GM18508 (cell line): ENCODE data around the gene CYB5RL.

ENCODE experiments used
- ATAC-seq: cut with Tn5 transposase; IDR thresholded peaks from one replicate; pipeline ENCODE4 v1.9.1; 2021; ENCODE audit warnings: moderate number of reproducible peaks; ENCODE audit not compliant: insufficient read depth, unreplicated experiment

Gene CYB5RL

DNA sequence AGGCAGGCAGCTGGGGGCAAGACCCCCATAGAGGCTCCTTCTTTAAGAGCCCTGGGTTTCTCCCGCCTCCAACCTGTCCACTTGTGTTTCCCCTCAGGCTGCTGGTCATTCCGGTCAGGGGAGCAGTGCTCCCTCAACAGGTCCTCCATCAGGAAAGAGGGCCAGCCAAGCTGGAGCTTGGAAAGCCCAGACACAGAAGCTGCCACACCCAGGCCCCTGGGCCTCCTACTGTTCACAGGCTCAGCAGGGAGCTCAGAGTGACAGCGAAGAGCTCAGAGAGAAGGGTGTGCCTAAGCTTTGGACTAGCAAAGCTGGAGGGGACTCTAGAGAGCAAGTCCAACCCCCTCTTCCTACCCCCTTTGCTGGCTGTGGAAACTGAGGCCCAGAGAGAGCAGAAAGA lies 36.8 kb downstream of the CYB5RL start:
- no peak for ATAC-seq

DNA sequence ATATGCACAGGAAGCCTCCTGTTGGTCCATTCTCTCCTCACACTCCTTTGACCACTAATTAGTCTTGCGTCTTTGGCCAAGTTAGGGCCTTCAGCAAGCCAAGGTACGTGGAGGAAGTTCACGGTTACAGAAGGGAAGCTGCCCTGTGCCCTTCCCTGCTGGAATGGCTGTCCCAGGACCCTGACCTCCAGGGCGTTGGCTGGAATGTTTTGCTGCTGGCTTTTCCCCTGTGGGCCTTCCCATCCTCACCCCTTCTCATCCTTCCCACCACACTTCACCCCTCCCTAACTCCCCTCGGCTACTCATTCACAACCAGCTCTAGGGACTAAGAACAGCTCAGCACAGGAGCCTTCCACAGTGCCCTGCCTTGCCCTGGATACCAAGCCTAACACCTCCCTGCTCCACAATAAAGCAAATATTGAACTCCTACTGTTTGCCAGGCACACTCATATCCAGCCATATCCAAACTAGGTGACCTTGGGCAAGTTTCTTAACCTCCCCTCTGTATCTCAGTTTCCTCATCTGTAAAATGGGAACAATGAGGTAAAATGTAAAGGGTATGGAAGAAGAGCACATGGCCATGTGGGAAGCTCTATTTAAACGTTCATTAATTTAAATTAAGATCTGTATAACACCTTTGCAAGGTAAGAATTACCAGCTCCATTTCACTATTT lies 38.2 kb downstream of the CYB5RL start:
- ATAC-seq, result no peak

DNA sequence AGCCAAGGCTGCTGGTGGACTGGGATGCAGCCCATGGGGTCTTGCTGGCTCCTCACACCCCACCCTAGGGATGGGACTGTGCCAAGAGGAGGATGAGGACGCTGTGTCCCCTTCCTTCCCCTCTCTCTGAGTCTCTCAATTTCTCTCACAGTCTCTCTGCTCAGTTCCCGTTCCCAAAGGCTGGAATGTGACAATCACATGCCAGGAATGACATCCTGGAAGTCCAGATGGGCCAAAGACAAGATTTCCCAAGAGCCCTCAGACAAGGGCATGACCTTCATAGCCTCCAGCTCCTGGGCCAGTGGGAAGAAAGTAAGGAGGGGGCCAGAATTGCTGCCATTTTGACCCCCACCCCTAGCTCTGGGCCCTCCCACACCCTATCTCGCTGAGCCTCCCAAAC lies 39.5 kb downstream of the CYB5RL start:
- ATAC-seq, result no peak

DNA sequence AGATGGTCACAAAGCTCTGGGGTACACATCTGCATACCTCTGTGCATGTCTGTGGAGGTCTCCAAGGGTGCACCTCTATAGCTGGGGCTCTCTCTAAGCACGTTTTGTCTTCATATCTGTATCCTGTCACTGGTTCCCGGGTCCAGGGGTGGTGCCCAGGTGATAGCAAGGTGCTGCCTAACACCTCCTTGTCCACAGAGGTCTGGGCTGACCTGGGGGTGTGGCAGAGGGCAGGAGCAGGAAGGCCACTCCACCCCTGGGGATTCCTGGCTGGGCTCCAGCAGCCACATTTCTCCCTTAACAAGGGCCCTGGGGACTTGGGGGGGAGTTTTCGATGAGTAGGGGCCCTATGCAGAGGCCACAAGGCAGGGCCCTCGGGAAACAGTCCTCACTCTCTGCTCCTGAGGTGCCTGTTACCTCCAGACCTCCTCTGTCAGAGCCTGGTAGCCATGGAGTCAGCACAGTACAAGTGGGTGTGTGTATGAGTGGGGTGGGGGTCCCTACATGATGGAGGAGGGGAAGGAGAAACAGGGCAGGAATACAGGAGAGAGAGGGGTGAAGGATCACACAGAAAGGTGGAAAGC lies 40.0 kb downstream of the CYB5RL start:
- no peak for ATAC-seq

DNA sequence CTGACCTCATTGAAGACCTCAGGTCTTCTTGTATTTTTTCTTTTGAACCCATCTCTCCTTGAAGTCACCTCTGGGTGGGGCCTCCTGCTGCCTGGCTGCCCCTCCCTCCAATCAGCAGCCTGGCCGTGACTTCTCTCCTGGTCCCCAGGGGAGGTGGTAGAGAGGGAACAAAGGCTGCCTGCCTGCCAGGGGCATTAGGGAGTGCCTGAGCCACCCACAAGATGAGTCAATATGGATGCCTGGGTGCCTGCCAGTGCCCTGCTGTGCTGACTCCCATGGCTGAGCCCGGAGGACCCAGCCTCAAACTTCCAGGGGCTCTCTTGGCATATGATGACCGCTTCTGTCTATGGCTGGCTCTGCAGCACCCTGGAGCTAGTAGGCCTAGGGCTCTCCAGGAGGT lies 41.8 kb downstream of the CYB5RL start:
- no peak for ATAC-seq

DNA sequence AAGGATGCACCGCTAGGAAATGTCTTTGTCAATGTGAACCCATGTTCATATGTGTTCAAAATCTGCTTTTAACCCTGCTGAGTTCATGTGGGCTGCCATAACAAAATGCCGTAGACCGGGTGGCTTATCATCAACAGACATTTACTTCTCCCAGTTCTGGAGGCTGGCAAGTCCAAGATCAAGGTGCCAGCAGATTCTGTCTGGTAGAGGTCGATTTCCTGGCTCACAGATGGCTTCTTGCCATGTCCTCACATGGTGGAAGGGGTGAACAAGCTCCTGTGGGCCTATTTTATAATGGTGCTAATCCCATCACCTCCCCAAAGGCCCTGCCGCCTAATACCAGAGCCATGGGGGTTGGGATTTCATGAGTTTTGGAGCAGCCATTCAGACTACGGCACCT lies 42.4 kb downstream of the CYB5RL start:
- no peak for ATAC-seq

DNA sequence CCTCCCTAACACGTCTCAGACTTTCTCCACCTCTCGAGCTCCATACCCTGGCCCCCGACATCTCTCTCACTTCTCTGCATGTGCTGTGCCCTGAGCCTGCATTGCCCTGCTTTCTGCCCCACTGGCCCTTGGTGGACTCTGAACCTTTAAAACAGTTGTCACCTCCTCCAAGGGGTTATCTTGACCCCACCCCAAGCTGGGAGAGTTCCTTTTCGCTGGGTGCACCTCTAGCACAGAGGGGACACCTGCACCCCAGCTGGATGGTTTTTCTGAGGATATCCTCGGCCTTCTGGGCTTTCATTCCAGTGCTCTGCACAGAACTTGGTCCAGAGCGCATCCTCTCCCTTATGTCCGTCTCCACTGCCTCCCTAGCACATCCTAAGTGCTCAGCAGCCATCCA lies 42.8 kb downstream of the CYB5RL start:
- ATAC-seq, result no peak

DNA sequence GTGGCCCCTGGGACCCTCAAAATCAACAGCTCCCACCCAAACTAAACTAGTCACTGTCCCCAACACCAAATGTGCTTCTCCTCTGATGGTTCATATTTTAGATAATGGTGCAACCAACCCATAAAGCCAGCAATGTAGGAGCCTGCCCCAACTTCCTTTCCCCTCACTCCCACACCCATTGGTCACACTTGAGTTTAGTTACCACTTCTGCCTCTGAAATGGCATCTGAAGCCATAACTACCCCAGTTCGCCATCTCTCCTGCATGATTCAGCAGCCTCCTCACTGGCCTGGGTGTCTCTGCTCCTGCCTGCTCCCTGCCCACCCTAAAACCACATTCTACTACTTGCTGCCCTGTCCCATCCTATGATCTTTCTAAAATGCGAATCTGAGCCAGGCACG lies 43.6 kb downstream of the CYB5RL start:
- ATAC-seq, result no peak

DNA sequence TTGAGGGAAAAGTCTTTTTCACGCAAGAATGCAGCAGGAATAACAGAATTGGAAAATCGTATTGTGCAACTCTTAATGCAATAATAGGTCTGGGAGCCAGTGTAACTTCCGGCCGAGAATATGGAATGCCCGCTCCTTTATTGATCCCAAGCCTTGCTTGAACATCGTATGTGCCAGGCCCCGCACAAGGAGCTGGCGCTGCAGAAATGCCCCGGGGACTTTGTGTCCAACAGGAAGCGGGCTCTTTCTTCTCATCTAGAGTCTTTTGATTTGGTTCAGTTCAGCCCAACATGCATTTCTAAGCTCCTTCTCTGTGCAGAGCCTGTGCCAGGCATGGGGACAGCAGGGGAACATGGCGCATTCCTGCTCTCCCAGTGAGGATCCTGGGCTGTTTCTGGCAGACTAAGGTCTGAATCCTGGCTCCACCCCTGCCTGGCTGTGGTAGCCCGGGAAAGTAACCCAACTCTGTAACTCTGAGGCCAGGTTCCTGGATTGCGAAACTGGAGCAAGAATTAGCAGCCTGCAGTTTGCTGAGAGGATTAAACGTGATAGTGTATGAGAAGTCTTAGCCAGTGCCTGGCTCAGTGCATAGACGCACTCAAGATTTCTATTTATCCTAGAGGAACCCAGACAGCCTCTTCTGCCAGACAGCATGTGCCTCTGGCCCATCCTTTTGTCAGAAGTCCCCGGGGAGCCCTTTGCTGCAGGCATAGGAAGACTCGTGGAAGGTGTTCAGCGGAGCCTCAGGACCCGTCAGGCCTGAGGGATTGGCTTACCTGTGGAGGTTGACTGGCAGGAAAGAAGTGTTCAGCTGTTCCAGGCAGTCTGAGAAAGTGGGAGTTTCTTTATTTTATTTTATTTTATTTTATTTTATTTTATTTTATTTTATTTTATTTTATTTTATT lies 46.0 kb downstream of the CYB5RL start:
- ATAC-seq, result no peak

DNA sequence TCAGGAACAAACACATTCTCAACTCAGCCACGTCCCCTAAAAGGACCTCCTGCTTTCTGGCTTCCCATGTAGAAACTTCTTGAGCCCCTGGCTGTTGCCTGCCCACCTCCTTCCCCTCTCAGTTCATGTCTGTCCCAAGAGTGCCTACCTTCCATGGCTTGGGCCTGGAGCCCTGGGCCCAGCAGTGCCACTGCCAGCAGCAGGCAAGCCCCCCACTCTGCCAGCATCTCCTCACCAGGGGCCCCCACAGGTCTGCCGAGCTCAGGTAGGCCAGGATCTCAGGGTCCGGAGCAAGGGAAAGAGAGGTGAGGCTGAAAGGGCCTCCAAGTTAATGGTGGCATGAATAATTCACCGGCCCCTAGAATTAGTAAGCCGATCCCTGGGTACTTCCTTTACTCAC lies 47.1 kb downstream of the CYB5RL start, which contains the start of gene CDCP2:
Gene CDCP2, minus strand, starts transcription at position 305 of the 400 bp plus-strand sequence. Its CDS starts 78 bp downstream, at position 227.
- no peak for ATAC-seq

DNA sequence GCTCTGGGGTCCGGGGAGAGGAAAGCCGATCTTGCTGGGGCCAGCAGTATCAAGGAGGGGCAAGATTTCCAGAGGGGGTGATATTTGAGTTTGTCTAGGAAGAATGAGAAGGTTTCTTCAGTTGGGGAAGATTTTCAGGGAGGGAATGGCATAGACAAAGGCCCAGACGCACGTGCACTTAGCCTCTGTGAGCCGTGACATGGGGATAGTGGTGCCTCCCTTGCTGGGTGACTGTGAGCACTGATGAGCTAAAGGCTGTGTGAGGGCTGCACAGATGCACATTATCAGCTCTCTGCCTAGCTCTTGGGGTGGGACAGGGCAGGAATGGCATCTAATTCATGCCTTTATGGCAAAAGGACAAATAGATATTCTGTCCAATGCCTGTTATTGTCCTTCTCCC lies 48.8 kb downstream of the CYB5RL start:
- ATAC-seq, result no peak
